ENCODE data around the gene MICU2. TPM values are rescaled to one million over a fixed set of nuclear protein-coding genes. Genes with fewer than 3 reads are reported as not detected.

MICU2 gene
- total and polyA plus RNA-seq, 2 of the 4 experiments (the other 2 are of a cell fraction): 14.9 to 25.0 TPM

DNA sequence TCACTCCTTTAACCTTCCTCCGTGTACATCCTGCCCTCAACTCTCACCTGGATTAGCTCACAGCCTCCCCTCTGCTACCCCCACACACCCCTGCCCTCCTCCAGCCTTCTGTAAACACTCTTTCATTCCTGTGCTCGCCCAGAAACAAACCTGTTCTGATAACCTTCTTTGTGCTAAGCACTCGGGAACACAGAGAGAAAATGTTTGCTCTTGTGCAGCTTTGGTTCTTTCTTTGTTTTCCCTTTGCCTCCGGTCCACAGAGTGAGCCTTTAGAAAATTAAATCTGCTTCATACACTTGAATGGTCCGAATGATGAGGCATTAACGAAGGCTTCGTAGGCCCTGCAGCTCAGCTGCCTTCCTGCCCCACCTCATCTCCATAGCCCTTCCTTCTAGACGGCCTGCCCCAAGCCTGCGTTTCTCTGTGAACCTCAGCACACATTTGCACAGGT lies 138.2 kb downstream of the MICU2 start:
- no peak for TF ChIP-seq RAD21 (IDR thresholded peaks at IDR 0.05; ENCODE audit: low read length)
- TF ChIP-seq MAZ (IDR thresholded peaks at IDR 0.05; ENCODE audit: borderline replicate concordance, low read depth, low read length): no peak
- no peak for TF ChIP-seq CHD1 (IDR thresholded peaks at IDR 0.05; ENCODE audit: low read depth, low read length)
- no peak for TF ChIP-seq RFX5 (IDR thresholded peaks at IDR 0.05; ENCODE audit: low read depth, low read length)
- TF ChIP-seq, protein P1, sequence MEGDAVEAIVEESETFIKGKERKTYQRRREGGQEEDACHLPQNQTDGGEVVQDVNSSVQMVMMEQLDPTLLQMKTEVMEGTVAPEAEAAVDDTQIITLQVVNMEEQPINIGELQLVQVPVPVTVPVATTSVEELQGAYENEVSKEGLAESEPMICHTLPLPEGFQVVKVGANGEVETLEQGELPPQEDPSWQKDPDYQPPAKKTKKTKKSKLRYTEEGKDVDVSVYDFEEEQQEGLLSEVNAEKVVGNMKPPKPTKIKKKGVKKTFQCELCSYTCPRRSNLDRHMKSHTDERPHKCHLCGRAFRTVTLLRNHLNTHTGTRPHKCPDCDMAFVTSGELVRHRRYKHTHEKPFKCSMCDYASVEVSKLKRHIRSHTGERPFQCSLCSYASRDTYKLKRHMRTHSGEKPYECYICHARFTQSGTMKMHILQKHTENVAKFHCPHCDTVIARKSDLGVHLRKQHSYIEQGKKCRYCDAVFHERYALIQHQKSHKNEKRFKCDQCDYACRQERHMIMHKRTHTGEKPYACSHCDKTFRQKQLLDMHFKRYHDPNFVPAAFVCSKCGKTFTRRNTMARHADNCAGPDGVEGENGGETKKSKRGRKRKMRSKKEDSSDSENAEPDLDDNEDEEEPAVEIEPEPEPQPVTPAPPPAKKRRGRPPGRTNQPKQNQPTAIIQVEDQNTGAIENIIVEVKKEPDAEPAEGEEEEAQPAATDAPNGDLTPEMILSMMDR (conservative IDR thresholded peaks at IDR 0.05; ENCODE audit: low read depth, low read length): no peak
- TF ChIP-seq, protein P2, sequence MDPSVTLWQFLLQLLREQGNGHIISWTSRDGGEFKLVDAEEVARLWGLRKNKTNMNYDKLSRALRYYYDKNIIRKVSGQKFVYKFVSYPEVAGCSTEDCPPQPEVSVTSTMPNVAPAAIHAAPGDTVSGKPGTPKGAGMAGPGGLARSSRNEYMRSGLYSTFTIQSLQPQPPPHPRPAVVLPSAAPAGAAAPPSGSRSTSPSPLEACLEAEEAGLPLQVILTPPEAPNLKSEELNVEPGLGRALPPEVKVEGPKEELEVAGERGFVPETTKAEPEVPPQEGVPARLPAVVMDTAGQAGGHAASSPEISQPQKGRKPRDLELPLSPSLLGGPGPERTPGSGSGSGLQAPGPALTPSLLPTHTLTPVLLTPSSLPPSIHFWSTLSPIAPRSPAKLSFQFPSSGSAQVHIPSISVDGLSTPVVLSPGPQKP (IDR thresholded peaks at IDR 0.05; ENCODE audit: borderline replicate concordance, low read depth, low read length): no peak
- TF ChIP-seq RCOR1 (IDR thresholded peaks at IDR 0.05; ENCODE audit: insufficient replicate concordance, low read length): no peak
- TF ChIP-seq MXI1 (IDR thresholded peaks at IDR 0.05; ENCODE audit: borderline replicate concordance, low read depth, low read length): no peak
- Histone ChIP-seq H3K27ac (ENCODE audit: insufficient read depth, low read length) (no peak overlapping the region), H2AFZ (replicated peaks; ENCODE audit: low read length, poor library complexity) (no peak overlapping the region), H4K8ac (ENCODE audit: low read depth in 2 of 2, low read length in 2 of 2) (no peak overlapping the region), H4K20me1 (ENCODE audit: insufficient read depth, low read length) (no peaks in the 10 kb centered on the region), H3K56ac (ENCODE audit: extremely low read depth, insufficient read depth, low read length) (no peak overlapping the region), H2BK20ac (ENCODE audit: low read depth, low read length) (no peak overlapping the region), H3K36me3 (ENCODE audit: control insufficient read depth, insufficient read depth, low read length) (no peaks in the 10 kb centered on the region), H3K9ac (ENCODE audit: low read depth, low read length) (no peak overlapping the region), H3K23ac (ENCODE audit: low read depth, low read length) (no peak overlapping the region), H3K18ac (ENCODE audit: low read depth, low read length) (no peak overlapping the region), H3K4ac (ENCODE audit: low read depth, low read length) (no peak overlapping the region), H3K9me3 (ENCODE audit: control insufficient read depth, insufficient read depth, low read length) (no peaks in the 10 kb centered on the region; the same call in 1 of the 2 replicates), H3K14ac (replicated peaks; ENCODE audit: low read depth, low read length) (no peak overlapping the region), H3K4me2 (ENCODE audit: low read depth, low read length) (no peak overlapping the region), H2BK5ac (ENCODE audit: low read depth, low read length, poor library complexity, severe bottlenecking) (no peak overlapping the region), H2BK120ac (ENCODE audit: low read depth, low read length) (no peak overlapping the region), H2AK5ac (ENCODE audit: low read depth, low read length) (no peak overlapping the region), H3K9me1 (ENCODE audit: insufficient read depth, low read length) (no peaks in the 10 kb centered on the region), H3K4me1 (ENCODE audit: control insufficient read depth, insufficient read depth, low read length) (no peaks in the 10 kb centered on the region), H3K79me1 (ENCODE audit: low read depth in 1 of 2, low read length in 2 of 2) (no peaks in the 10 kb centered on the region), H4K91ac (ENCODE audit: insufficient read depth, low read depth, low read length) (no peak overlapping the region), H3K4me3 (ENCODE audit: insufficient read depth, low read depth, low read length) (no peak overlapping the region), H2AK9ac (replicated peaks; ENCODE audit: low read depth, low read length, poor library complexity) (no peak overlapping the region), H3K27me3 (ENCODE audit: control insufficient read depth, insufficient read depth, low read length) (peaks cover 4% of the 10 kb centered on the region), H2BK15ac (ENCODE audit: low read depth, low read length) (no peak overlapping the region), H4K5ac (ENCODE audit: low read depth, low read length) (no peak overlapping the region)
- ATAC-seq (ENCODE audit: low read depth): no peak
- CTCF ChIA-PET: interaction anchor here (1.0 kb wide), 1 partner anchor 12 kb away, joined by 3 read pairs; no protein-coding TSS in a partner anchor
- WGBS, 2 experiments (ENCODE audit: extremely low coverage in 2 of 2, insufficient read length in 1 of 2): 37% methylated on average over 9 of the region's 9 CpGs; no CpG with 5 or more reads in 1 of the 2 experiments
- DNase-seq: no peak
- intact Hi-C loops (cut with micrococcal nuclease): no loop called here
- dilution Hi-C loops (cut with HindIII; ENCODE audit: low sequenced_read_pairs, unreplicated experiment): no loop called here
- POLR2A ChIA-PET (ENCODE audit: unreplicated experiment): no interaction called here
- in situ Hi-C loops (cut with MboI; ENCODE audit: low sequenced_read_pairs): no loop called here
- no TSS peak for BruUV-seq (replicated peaks)

Measured in IMR-90 (cell line).